GM23338 (cell line): ENCODE data around the gene IQCK.

Experiments
- CREB1 ChIP-seq: fragments of 250-450 bp; sonication (Bioruptor Pico); IDR thresholded peaks from 2 replicates; pipeline ENCODE4 v1.5.0; 2020; ENCODE audit warnings: low read depth, mild to moderate bottlenecking, moderate library complexity
- EZH2 ChIP-seq: fragments of 200-600 bp; sonication (generic); IDR thresholded peaks from one replicate; pipeline ENCODE4 v1.8.0; 2017; ENCODE audit warnings: antibody characterized with exemption, mild to moderate bottlenecking, low read depth; ENCODE audit not compliant: unreplicated experiment
- EZH2phosphoT487 ChIP-seq: fragments of 200-600 bp; sonication (generic); IDR thresholded peaks from one replicate; pipeline ENCODE4 v1.8.1; 2018; ENCODE audit warnings: antibody characterized with exemption; ENCODE audit not compliant: unreplicated experiment
- JUNB ChIP-seq: IDR thresholded peaks from one replicate; pipeline ENCODE4 v1.6.1; 2016; ENCODE audit warnings: antibody characterized with exemption; ENCODE audit not compliant: unreplicated experiment
- POLR2AphosphoS5 ChIP-seq: IDR thresholded peaks from 2 replicates; pipeline ENCODE4 v1.6.1; 2016; ENCODE audit warnings: antibody characterized with exemption, low read depth
- STAT1 ChIP-seq: IDR thresholded peaks from one replicate; pipeline ENCODE4 v1.6.1; 2016; ENCODE audit warnings: antibody characterized with exemption; ENCODE audit not compliant: unreplicated experiment
- TF ChIP-seq, protein P1 (sequence below), 2 experiments: fragments of 200-600 bp in 1 of 2; sonication (generic) in 1 of 2; conservative IDR thresholded peaks; 2 replicates each; pipeline versions ENCODE4 v1.5.1 to v1.6.1; 2016 to 2017; ENCODE audit warnings: antibody characterized with exemption in 2 of 2, low read depth in 2 of 2, mild to moderate bottlenecking in 2 of 2, moderate library complexity in 1 of 2
- TF ChIP-seq, protein P2 (sequence below): IDR thresholded peaks from one replicate; pipeline ENCODE4 v1.6.1; 2018; ENCODE audit warnings: antibody characterized with exemption; ENCODE audit not compliant: unreplicated experiment

DNA sequence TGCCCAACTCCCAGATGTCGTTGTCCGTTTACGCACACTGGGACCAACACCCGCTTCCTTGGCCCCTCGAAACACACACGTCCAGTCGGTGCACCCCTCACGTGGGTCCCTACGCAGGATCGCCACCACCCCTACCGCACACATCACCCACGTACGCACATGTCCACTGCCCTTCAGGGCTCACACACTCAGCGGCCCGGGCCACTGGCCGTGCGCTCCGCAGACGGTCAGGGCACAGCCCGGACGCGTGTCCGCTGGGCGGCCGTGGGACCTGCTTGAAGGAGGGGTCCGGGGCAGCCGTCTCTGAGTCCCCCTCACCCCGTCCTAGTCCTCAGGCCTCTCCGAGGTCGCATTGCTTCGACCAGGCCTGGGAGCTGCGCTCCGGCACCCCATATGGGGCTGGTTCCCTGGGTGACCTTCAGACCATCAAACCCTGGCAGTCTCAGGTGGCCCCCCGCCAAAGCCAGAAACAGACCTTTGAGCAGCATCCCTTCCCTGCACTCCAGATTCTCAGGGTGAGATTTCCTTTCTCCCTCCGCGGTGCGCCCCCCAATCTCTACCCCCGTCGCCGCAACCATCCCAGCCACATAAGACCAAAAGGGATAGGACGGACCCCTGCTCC lies 167.5 kb downstream of the IQCK start:
- TF ChIP-seq, protein P1, sequence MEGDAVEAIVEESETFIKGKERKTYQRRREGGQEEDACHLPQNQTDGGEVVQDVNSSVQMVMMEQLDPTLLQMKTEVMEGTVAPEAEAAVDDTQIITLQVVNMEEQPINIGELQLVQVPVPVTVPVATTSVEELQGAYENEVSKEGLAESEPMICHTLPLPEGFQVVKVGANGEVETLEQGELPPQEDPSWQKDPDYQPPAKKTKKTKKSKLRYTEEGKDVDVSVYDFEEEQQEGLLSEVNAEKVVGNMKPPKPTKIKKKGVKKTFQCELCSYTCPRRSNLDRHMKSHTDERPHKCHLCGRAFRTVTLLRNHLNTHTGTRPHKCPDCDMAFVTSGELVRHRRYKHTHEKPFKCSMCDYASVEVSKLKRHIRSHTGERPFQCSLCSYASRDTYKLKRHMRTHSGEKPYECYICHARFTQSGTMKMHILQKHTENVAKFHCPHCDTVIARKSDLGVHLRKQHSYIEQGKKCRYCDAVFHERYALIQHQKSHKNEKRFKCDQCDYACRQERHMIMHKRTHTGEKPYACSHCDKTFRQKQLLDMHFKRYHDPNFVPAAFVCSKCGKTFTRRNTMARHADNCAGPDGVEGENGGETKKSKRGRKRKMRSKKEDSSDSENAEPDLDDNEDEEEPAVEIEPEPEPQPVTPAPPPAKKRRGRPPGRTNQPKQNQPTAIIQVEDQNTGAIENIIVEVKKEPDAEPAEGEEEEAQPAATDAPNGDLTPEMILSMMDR (conservative IDR thresholded peaks at IDR 0.05; ENCODE audit: low read depth in 2 of 2): no peak
- TF ChIP-seq EZH2phosphoT487: no peak
- TF ChIP-seq STAT1: no peak
- TF ChIP-seq CREB1 (CRISPR knock-in tag): no peak
- no peak for TF ChIP-seq POLR2AphosphoS5
- TF ChIP-seq EZH2: no peak
- TF ChIP-seq, protein P2, sequence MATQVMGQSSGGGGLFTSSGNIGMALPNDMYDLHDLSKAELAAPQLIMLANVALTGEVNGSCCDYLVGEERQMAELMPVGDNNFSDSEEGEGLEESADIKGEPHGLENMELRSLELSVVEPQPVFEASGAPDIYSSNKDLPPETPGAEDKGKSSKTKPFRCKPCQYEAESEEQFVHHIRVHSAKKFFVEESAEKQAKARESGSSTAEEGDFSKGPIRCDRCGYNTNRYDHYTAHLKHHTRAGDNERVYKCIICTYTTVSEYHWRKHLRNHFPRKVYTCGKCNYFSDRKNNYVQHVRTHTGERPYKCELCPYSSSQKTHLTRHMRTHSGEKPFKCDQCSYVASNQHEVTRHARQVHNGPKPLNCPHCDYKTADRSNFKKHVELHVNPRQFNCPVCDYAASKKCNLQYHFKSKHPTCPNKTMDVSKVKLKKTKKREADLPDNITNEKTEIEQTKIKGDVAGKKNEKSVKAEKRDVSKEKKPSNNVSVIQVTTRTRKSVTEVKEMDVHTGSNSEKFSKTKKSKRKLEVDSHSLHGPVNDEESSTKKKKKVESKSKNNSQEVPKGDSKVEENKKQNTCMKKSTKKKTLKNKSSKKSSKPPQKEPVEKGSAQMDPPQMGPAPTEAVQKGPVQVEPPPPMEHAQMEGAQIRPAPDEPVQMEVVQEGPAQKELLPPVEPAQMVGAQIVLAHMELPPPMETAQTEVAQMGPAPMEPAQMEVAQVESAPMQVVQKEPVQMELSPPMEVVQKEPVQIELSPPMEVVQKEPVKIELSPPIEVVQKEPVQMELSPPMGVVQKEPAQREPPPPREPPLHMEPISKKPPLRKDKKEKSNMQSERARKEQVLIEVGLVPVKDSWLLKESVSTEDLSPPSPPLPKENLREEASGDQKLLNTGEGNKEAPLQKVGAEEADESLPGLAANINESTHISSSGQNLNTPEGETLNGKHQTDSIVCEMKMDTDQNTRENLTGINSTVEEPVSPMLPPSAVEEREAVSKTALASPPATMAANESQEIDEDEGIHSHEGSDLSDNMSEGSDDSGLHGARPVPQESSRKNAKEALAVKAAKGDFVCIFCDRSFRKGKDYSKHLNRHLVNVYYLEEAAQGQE: no peak
- no peak for TF ChIP-seq JUNB
